Measurements from ENCODE around the gene CDYL2.
"Not testable (repeated sequence)": the region's sequence is repeated elsewhere in the genome, so short reads cannot be mapped to it uniquely, and the experiment has no call there.

Gene CDYL2

GRCh38 chr16:80666378-80667250, 137.8 kb downstream of the CDYL2 start:
- DNase-seq: no peak

- no peak for DNase-seq
Measured at GRCh38 chr16:80665356-80665755, 139.0 kb downstream of the CDYL2 start.

- DNase-seq: no peak
Measured at GRCh38 chr16:80664786-80665185, 139.6 kb downstream of the CDYL2 start.

GRCh38 chr16:80664226-80664625, 140.2 kb downstream of the CDYL2 start:
- DNase-seq: no peak

GRCh38 chr16:80663078-80663477, 141.3 kb downstream of the CDYL2 start:
- peak in 1 of 3 experiments; percentile 2 for DNase-seq

- no peak for DNase-seq
Measured at GRCh38 chr16:80659865-80660264, 144.5 kb downstream of the CDYL2 start.

- no peak for DNase-seq
Measured at GRCh38 chr16:80656711-80657150, 147.7 kb downstream of the CDYL2 start.

- no peak for DNase-seq
Measured at GRCh38 chr16:80656161-80656560, 148.2 kb downstream of the CDYL2 start.

- DNase-seq: no peak
Measured at GRCh38 chr16:80655751-80656150, 148.6 kb downstream of the CDYL2 start.

- DNase-seq: no peak
Measured at GRCh38 chr16:80654094-80654862, 150.1 kb downstream of the CDYL2 start.

GRCh38 chr16:80652441-80652840, 152.0 kb downstream of the CDYL2 start:
- DNase-seq: no peak

GRCh38 chr16:80650281-80650680, 154.1 kb downstream of the CDYL2 start:
- DNase-seq: not testable (repeated sequence)

- DNase-seq: no peak
Measured at GRCh38 chr16:80640316-80640715, 164.1 kb downstream of the CDYL2 start.

GRCh38 chr16:80639636-80640035, 164.8 kb downstream of the CDYL2 start:
- DNase-seq: no peak

- DNase-seq: no peak
Measured at GRCh38 chr16:80637621-80638020, 166.8 kb downstream of the CDYL2 start.

- no peak for DNase-seq
Measured at GRCh38 chr16:80631581-80631980, 172.8 kb downstream of the CDYL2 start.

- no peak for DNase-seq
Measured at GRCh38 chr16:80628254-80628653, 176.1 kb downstream of the CDYL2 start.

GRCh38 chr16:80627108-80627507, 177.3 kb downstream of the CDYL2 start:
- DNase-seq: no peak

- DNase-seq: no peak
Measured at GRCh38 chr16:80623376-80623775, 181.0 kb downstream of the CDYL2 start.

- no peak for DNase-seq
Measured at GRCh38 chr16:80622007-80622406, 182.4 kb downstream of the CDYL2 start.

- no peak for DNase-seq
Measured at GRCh38 chr16:80620736-80621605, 183.4 kb downstream of the CDYL2 start.

- no peak for DNase-seq
Measured at GRCh38 chr16:80619824-80620223, 184.6 kb downstream of the CDYL2 start.

Measured in NCI-H1417 (cell line).